Embryonic facial prominence (tissue), 1 donor: ENCODE data around the gene ZNF730.
"Not testable (repeated sequence)": the region's sequence is repeated elsewhere in the genome, so short reads cannot be mapped to it uniquely, and the experiment has no call there.

Experiments
- DNase-seq: peaks from one replicate; pipeline ENCODE4 v3.0.0-alpha.2; 2016; ENCODE audit errors: extremely low spot score

The ZNF730 gene

DNA sequence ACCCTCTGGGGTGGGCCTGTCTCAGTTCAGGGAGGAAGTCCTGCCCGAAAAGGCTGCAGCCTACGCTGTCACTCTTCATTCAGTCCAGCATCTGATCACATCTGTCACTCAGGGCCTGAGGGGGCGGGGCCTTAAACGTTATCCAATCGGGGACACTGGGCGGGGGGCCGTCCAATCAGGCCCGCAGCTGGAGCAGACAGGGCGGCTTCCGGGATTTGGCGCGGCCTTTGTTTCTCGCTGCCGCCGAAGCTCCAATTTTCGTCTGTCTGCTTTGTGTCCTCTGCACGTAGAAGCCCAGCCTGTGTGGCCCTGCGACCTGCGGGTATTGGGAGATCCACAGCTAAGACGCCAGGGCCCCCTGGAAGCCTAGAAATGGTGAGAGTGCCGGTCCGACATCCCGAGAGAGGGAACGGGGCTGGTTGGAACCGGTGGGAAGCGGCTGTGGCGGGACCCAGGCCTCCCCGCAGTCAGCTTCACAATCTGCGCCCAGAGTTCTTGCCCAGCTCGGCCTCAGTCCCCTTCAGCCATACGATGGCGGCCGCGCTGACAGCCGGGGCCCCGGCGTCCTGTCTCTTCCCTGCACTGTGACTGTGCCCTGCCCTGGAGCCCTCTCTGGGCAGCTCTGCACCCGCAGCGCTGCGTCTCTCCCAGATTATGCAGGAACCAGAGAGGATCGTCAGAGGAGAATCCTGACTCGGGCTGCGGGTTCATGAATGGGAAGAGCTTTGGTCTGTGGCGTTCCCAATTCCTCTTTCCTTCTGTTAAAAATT is at the start of gene ZNF730:
Gene ZNF730, plus strand, starts transcription at position 224 of the 770 bp plus-strand sequence. Its CDS starts 149 bp downstream, at position 373.
- peak; percentile 66 for DNase-seq

DNA sequence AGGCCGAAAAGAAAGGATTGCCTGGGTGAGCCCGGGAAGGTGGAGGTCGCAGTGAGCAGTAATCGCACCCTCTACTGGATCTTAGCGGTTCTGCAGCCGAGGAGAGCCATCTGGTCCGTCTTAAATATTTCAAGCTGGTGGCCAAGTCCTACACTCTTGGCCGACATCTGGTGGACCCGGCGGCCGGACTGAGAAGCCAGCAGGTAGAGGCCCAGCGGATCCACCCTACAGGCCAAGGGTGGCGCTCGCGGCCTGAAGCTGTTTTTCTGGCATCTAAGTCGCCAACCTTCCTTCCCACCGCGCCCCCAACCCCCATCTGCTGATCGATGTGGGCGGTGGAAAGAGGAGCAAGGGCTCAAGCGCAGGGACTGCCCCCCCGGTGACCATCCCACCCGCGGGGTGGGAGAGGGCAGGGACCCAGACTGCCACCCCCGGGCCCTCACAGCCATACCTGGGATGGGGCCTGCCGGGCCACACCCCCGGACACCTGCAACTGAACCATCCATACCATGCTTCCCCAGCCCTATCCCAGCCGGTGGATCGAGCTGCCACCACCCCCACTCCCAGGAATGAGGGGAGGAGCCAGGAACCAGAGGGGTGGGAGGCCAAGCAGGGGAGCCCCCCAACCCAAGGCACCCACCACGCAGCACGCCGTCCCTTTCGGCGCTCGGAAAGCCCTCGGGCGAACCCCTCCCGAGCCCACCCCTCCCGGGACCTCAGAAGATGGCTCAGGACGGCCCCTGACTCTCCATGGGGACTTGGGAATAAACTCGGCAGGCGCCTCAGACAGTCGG is 46.3 kb upstream of the ZNF730 start:
- no peak for DNase-seq

DNA sequence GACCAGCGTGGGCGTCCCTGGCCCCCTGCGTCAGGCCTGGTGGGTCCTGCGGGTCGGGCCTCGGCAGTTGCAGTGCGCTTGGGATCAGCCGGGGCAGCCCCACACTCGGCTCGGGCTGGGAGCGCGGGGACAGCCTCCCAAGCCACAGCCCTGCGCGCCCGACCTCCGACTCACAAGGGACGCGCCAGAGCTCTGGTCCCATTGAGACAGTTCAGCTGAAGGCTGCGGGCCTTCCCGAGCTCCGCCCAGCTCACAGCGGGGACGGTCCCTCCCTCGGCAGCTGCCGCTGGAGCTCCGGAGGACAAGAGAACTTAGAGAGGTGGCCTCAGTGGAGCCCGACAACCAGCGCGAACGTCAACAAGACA is 45.7 kb upstream of the ZNF730 start:
- DNase-seq = no peak

DNA sequence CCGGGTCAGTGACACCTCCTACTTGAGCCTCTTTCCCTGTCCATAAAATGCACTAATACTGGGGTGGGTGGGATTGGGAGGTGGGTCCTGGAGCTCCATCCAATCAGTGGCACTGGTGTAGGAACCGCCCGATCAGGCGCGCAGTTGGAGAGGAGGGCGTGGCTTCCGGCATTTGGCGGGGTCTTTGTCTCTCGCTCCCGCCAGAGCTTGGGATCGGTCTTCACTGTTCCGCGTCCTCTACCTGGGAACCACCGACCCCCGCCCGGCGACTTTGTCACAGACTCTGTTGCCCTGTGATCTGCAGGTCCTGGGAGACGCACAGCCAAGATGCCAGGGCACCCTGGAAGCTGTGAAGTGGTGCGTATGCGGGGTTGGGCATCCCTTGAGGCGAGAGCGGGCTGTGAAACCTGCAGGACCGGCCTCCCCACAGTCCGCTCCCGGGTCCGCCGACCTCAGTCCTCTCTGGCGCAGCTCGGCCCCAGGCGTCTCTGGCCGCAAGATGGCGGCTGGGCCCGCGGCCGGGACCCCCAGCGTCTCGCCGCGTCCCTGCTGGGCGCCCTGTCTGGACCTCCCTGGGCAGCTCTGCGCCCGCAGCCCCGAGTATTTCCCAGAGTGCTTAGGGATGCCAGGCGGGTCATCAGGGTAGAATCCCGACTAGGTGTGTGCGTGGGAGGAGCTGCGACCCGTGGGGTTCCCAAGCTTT is 41.6 kb upstream of the ZNF730 start:
- DNase-seq = peak; percentile 67

DNA sequence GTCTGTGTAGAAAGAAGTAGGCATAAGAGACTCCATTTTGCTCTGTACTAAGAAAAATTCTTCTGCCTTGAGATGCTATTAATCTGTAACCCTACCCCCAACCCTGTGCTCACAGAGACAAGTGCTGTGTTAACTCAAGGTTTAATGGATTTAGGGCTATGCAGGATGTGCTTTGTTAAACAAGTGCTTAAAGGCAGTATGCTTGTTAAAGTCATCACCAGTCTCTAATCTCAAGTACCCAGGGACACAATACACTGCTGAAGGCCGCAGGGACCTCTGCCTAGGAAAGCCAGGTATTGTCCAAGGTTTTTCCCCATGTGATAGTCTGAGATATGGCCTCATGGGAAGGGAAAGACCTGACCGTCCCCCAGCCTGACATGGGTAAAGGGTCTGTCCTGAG is 39.0 kb upstream of the ZNF730 start:
- DNase-seq = not testable (repeated sequence)

DNA sequence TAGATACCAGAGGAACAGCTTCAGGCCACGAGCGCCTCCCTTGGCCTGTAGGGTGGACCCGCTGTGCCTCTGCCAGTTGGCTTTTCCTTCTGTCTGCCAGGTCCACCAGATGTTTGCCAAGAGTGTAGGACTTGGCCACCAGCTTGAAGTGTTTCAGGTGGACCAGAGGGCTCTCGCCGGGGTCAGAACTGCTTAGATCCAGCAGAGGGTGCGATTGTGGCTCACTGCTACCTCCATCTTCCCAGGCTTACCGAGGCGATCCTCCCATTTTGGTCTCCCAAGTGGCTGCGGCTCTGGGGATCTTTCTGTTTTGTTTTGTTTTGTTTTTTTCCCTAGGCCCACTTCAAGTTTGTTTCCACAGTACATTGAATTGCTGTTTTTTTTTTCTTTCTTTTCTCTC is 23.0 kb upstream of the ZNF730 start:
- no peak for DNase-seq

DNA sequence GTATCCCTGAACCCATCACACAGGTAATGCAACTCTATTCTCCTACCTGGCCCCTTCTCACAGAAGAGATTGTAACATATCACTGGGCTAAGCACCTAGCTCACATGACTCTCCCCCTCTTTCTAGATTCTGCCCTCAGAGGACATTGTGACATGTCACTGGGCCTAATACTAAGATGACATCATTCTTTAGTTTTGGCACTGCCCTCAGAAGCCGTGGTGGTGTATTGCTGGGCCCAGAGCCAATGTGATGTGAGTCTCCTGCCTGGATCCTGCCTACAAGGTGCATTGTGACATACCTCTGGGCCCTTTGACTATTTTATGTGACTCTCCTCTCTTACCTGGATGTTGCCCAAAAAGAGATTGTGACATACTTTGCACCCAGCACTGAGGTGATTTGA is 21.4 kb upstream of the ZNF730 start:
- no peak for DNase-seq

DNA sequence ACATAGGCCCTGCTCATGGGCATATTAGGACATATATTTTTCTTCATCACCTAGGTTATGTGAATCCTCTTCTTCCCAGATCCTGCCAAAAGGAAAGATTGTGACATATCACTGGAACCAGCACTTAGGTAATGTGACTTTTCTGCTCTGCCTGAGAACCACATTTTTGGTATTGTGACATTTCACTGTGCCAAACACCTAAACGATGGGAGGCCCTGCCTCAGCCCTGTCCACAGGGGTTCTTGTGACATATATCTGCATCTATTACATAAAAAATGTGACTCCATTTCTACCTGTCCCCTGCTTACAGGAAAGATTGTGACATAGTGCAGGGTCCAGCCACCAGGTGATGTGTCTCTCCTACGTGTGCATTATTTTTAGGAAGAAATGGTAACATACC is 18.5 kb upstream of the ZNF730 start:
- DNase-seq = no peak

DNA sequence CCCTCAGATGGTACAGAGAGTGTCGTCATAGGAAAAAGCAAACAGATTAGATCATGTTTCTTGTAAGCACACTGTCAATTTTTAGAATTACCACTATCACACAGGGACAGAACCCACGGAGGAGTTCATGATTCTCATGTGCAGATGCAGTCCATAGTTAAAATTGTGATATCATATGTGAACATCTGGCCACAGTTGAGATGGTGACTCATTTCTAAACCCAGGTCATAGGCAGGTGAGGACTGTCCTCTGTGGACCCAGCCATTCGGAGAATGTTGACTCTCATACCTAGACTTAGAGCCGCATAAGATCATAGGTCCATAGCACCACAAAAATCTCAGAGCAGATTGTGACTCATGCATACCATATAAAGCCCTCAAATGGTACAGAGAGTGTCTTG is 17.8 kb upstream of the ZNF730 start:
- no peak for DNase-seq

DNA sequence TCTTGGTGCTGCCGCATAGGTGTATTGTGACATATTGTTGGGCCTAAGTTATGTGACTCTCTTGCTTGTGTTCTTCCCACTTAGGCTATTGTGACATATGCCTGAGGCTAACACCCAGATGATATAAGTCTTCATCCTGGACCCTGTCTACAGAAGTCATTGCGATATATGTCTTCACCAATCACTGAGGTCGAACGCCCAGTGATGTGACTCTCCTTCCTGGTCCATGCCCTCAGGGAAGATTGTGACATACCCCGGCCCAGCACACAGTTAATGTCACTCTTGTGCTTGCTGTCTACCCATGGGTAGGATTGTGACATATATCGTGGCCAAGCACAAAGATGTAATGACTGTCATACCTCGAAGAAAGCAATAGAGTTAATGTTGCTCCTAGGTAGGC is 16.9 kb upstream of the ZNF730 start:
- DNase-seq = no peak

DNA sequence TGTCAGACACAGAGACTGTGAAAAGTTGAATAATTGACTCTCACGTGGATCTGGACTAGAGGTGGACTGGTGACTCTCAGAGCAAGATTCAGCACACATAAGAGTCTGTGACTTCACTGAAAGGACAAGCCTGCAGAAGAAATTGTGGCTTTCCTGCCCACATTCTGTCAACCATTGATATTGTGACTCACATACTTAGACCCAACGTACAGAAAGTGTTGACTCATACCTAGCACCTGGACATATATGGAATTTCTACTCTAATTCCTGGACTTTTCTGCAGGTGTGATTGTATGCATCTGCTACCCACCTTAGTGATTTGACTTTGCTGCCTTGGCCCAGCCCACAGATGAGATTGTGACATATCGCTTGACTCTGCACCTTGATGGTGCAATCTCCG is 15.6 kb upstream of the ZNF730 start:
- DNase-seq = no peak

DNA sequence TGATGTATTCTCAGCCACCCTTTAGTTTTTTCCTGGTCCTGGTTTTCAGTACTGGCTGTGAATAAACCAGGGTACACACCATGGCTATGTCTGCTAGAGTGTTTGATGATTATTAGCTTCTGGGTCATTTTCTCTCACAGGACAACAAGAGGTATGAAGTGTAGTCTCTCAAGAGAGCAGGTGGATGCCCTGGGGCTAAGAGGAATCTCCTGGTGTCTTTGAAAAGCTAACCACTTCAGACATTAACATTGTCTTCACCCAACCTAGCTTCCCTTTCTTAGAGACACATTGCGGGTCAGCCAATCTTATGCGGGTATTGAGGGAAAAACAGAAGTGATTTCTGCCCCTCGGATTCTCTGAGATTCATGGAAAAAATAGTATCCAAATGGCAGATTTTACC is 1.6 kb downstream of the ZNF730 start:
- DNase-seq = no peak

DNA sequence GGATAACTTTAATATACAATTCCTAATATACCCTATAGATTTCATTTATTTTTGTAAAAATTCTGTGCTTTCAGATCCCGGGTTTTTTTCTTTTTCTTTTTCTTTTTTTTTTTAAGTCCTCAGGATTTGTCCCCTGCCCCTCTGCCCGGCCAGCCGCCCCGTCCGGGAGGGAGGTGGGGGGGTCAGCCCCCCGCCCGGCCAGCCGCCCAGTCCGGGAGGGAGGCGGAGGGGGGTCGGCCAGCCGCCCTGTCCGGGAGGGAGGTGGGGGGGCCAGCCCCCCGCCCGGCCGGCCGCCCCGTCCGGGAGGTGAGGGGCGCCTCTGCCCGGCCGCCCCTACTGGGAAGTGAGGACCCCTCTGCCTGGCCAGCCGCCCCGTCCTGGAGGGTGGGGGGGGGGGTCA is 17.4 kb downstream of the ZNF730 start:
- DNase-seq = not testable (repeated sequence)

DNA sequence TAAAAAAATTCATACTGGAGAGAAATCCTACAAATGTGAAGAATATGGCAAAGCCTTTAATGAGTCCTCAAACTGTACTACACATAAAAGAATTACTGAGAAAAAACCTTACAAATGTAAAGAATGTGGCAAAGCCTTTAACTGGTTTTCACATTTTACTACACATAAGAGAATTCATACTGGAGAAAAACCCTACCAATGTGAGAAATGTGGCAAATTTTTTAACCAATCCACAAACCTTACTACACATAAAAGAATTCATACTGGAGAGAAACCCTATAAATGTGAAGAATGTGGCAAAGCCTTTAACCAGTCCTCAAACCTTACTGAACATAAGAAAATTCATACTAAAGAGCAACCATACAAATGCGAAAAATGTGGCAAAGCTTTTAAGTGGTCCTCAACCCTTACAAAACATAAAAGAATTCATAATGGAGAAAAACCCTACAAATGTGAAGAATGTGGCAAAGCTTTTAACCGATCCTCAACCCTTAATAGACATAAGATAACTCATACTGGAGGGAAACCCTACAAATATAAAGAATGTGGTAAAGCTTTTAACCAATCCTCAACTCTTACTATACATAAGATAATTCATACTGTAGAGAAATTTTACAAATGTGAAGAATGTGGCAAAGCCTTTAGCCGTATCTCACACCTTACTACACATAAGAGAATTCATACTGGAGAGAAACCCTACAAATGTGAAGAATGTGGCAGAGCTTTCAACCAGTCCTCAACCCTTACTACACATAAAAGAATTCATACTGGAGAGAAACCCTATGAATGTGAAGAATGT is 29.0 kb downstream of the ZNF730 start:
- DNase-seq = no peak

DNA sequence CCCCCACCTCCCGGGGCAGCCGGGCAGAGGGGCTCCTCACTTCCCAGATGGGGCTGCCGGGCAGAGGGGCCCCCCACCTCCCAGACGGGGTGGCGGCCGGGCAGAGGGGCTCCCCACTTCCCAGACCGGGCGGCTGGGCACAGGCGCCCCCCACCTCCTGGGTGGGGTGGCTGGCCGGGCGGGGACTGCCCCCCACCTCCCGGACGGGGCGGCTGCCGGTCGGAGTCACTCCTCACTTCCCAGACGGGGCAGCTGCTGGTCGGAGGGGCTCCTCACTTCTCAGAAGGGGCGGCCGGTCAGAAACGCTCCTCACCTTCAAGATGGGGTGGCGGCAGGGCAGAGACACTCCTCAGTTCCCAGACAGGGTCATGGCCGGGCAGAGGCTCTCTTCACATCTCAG is 43.9 kb downstream of the ZNF730 start:
- DNase-seq = no peak

DNA sequence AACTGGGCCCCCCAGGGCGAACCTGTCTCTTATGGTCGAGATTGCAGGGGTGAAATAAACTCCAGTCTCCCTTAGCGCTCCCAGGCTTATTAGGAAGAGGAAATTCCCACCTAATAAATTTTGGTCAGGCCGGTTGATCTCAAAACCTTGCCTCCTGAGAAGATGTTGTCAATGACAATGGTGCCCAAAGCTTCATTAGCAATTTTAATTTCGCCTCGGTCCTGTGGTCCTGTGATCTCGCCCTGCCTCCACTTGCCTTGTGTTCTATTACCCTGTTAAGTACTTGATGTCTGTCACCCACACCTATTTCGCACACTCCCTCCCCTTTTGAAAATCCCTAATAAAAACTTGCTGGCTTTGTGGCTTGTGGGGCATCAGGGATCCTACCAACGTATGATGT is 51.5 kb downstream of the ZNF730 start:
- DNase-seq = not testable (repeated sequence)

DNA sequence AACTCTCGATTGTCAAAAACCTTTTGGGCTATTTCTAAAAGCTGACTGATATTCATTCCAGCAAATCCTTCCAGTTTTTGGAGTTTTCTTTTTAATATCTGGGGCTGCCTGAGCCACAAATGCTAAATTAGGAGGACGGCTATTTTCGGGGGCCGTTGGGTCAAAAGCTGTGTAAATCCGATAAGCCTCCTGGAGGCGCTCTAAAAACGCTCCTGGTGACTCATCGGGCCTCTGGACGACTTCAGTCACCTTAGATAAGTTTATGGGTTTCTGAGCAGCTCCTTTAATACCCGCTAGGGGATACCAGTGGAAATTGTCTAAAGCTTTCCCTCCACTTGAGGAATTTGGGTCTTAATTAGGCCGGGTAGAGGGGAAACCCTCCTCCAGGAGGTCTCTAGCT is 66.4 kb downstream of the ZNF730 start:
- no peak for DNase-seq

DNA sequence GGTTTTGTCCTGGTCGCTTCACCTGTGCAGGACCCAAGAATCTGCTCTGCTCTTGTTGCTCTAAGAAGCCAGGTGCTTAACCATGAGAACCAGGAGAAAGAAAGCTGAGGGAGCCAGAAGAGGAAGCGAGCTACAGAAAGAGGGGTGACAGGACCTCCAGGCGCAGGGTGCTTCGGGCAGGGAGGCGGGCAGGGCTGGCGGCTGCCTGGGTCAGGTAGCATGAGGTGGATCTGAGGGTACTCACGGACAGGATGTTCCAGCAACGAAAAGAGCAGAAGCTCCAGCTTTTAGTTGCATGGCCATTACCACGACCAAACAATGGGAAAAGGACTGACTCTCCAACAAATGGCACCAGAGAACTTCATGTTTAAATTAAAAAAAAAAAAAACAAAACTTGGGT is 73.5 kb downstream of the ZNF730 start:
- no peak for DNase-seq
